Lower leg skin (tissue), 3 donors: ENCODE measurements around the gene PDLIM1.

Experiments used
- POLR2A ChIP-seq, 2 donors: fragments of 450-650 bp; IDR thresholded peaks; one replicate each; pipeline ENCODE4 v1.6.1; 2016 to 2017; ENCODE audit warnings: antibody characterized with exemption in 2 of 2, mild to moderate bottlenecking in 1 of 2, moderate library complexity in 1 of 2
- TF ChIP-seq, protein P1 (sequence below), 3 donors: fragments of 450-650 bp; IDR thresholded peaks; one replicate each; pipeline ENCODE4 v1.5.1; 2016; ENCODE audit warnings: antibody characterized with exemption in 3 of 3, mild to moderate bottlenecking in 3 of 3, moderate library complexity in 2 of 3

DNA sequence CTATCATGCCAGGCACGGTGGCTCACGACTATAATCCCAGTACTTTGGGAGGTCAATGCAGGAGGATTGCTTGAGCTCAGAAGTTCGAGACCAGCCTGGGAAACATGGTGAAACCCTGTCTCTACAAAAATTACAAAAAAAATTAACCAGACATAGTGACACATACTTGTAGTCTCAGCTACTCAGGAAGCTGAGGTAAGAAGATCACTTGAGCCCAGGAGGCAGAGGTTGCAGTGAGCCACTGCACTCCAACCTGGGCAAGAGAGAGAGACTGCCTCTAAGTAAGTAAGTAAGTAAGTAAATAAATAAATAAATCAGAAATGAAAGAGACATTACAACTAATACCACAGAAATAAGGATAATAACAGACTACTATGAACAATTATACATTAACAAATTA, 36.2 kb downstream of the PDLIM1 start:
- TF ChIP-seq, protein P1, sequence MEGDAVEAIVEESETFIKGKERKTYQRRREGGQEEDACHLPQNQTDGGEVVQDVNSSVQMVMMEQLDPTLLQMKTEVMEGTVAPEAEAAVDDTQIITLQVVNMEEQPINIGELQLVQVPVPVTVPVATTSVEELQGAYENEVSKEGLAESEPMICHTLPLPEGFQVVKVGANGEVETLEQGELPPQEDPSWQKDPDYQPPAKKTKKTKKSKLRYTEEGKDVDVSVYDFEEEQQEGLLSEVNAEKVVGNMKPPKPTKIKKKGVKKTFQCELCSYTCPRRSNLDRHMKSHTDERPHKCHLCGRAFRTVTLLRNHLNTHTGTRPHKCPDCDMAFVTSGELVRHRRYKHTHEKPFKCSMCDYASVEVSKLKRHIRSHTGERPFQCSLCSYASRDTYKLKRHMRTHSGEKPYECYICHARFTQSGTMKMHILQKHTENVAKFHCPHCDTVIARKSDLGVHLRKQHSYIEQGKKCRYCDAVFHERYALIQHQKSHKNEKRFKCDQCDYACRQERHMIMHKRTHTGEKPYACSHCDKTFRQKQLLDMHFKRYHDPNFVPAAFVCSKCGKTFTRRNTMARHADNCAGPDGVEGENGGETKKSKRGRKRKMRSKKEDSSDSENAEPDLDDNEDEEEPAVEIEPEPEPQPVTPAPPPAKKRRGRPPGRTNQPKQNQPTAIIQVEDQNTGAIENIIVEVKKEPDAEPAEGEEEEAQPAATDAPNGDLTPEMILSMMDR (IDR thresholded peaks at IDR 0.05) = no peak
- TF ChIP-seq POLR2A (IDR thresholded peaks at IDR 0.05) = no peak
